ENCODE results near the gene RNF40. TPM values are rescaled to one million over a fixed set of nuclear protein-coding genes. Genes with fewer than 3 reads are reported as not detected.
"Not testable (repeated sequence)": the region's sequence is repeated elsewhere in the genome, so short reads cannot be mapped to it uniquely, and the experiment has no call there.

RNF40 gene
- total RNA-seq, 4 donors from 2014 or later, result 53.8 to 81.1 (median 73.4) TPM

- Histone ChIP-seq H3K27ac (peak overlapping the region; percentile 88 to 91 (median 89)), H3K9me3 (no peaks in the 10 kb centered on the region), H3K4me1 (peaks cover 3 to 16% (median 6%) of the 10 kb centered on the region in 3 donors), H3K36me3 (no peaks in the 10 kb centered on the region), H3K4me3 (peak overlapping the region; percentile 43 to 67 (median 50)), H3K27me3 (no peaks in the 10 kb centered on the region)
- 75 to 79% methylated on average over 3 of the region's 3 CpGs for WGBS, 2 donors
- no peak for DNase-seq
- TF ChIP-seq CTCF (IDR thresholded peaks at IDR 0.05), result no peak
- TF ChIP-seq POLR2A (IDR thresholded peaks at IDR 0.05), result no peak
- intact Hi-C loops (cut with DNase I), result no loop called here
Measured at GRCh38 chr16:30813821-30814189, 51.7 kb downstream of the RNF40 start.

GRCh38 chr16:30816769-30817168 lies 54.6 kb downstream of the RNF40 start:
- Histone ChIP-seq H3K4me3 (no peak overlapping the region), H3K4me1 (peaks cover 3 to 18% (median 6%) of the 10 kb centered on the region in 3 donors), H3K9me3 (no peaks in the 10 kb centered on the region), H3K36me3 (no peaks in the 10 kb centered on the region), H3K27ac (no peak overlapping the region), H3K27me3 (no peaks in the 10 kb centered on the region)
- 34 to 56% methylated on average over 2 of the region's 2 CpGs for WGBS, 2 donors
- no peak for TF ChIP-seq CTCF (IDR thresholded peaks at IDR 0.05)
- TF ChIP-seq POLR2A (IDR thresholded peaks at IDR 0.05), result no peak
- intact Hi-C loops (cut with DNase I), result no loop called here
- DNase-seq, result no peak

GRCh38 chr16:30820952-30821421 lies 58.9 kb downstream of the RNF40 start:
- Histone ChIP-seq H3K4me3 (no peak overlapping the region), H3K36me3 (no peaks in the 10 kb centered on the region), H3K27ac (peak overlapping the region in 2 of 4 donors; percentile 27 to 48), H3K27me3 (no peaks in the 10 kb centered on the region), H3K9me3 (no peaks in the 10 kb centered on the region), H3K4me1 (peaks cover 0 to 24% (median 4%) of the 10 kb centered on the region in 3 donors)
- intact Hi-C loops (cut with DNase I), result no loop called here
- TF ChIP-seq CTCF (IDR thresholded peaks at IDR 0.05), result no peak
- no peak for TF ChIP-seq POLR2A (IDR thresholded peaks at IDR 0.05)
- DNase-seq, result no peak
- 66 to 84% methylated on average over 10 to 11 of the region's 34 CpGs for WGBS, 2 donors

GRCh38 chr16:30821441-30821840 lies 59.3 kb downstream of the RNF40 start:
- WGBS, 2 donors, result 55 to 72% methylated on average over 9 of the region's 9 CpGs
- H3K4me3 ChIP-seq; intact Hi-C loops (cut with DNase I); DNase-seq; H3K36me3 ChIP-seq; H3K9me3 ChIP-seq; H3K27me3 ChIP-seq: not testable (repeated sequence)
- H3K27ac ChIP-seq, result peak overlapping the region in 2 of 4 donors; percentile 27 to 48
- peaks cover 0 to 24% (median 4%) of the 10 kb centered on the region in 3 donors for H3K4me1 ChIP-seq

- no peak overlapping the region for H3K4me3 ChIP-seq
- H3K9me3 ChIP-seq, result no peaks in the 10 kb centered on the region
- H3K4me1 ChIP-seq, result peaks cover 0 to 24% (median 4%) of the 10 kb centered on the region in 3 donors
- no peaks in the 10 kb centered on the region for H3K27me3 ChIP-seq
- peak overlapping the region in 1 of 4 donors; percentile 48 for H3K27ac ChIP-seq
- intact Hi-C loops (cut with DNase I), result no loop called here
- no peak for DNase-seq
- 77 to 92% methylated on average over 9 to 17 of the region's 17 CpGs for WGBS, 2 donors
- no peaks in the 10 kb centered on the region for H3K36me3 ChIP-seq
- no peak for TF ChIP-seq POLR2A (IDR thresholded peaks at IDR 0.05)
- TF ChIP-seq CTCF (IDR thresholded peaks at IDR 0.05), result no peak
Measured at GRCh38 chr16:30821891-30822290, 59.8 kb downstream of the RNF40 start.

Small RNAs within 50 kb of the gene (small RNA-seq; reads per million reads assigned to genes)
- 0 reads per million in 4 donors for gene RF00017

Other genes with a start within 250 kb of the RNF40 start
- 10 to 100 TPM; 13.6 to 24.5 (median 20.6) TPM for gene ZNF768, start 235.8 kb upstream of the RNF40 start, total RNA-seq
- 10 to 100 TPM in 1 of 4 donors, 1 to 10 TPM in 3; 7.2 to 12.4 (median 8.3) TPM for gene ZNF747, start 227.5 kb upstream of the RNF40 start, total RNA-seq
- gene ZNF764, start 203.9 kb upstream of the RNF40 start, total RNA-seq, result 1 to 10 TPM; 4.7 to 8.3 (median 7.2) TPM
- gene ZNF688, start 190.6 kb upstream of the RNF40 start, total RNA-seq, result 10 to 100 TPM in 2 of 4 donors, 1 to 10 TPM in 2; 5.4 to 15.3 (median 10.2) TPM
- gene ZNF785, start 176.6 kb upstream of the RNF40 start, total RNA-seq, result 10 to 100 TPM in 1 of 4 donors, 1 to 10 TPM in 3; 2.7 to 10.9 (median 5.6) TPM
- gene ZNF689, start 151.9 kb upstream of the RNF40 start, total RNA-seq, result 1 to 10 TPM; 2.0 to 6.7 (median 3.8) TPM
- gene PRR14, start 111.4 kb upstream of the RNF40 start, total RNA-seq, result 10 to 100 TPM; 16.6 to 21.8 (median 20.3) TPM
- gene FBRS, start 103.9 kb upstream of the RNF40 start, total RNA-seq, result 10 to 100 TPM; 22.3 to 80.2 (median 45.3) TPM
- gene SRCAP, start 63.2 kb upstream of the RNF40 start, total RNA-seq, result 10 to 100 TPM; 10.7 to 39.6 (median 26.1) TPM
- 10 to 100 TPM; 18.6 to 27.8 (median 21.7) TPM for gene PHKG2, start 13.9 kb upstream of the RNF40 start, total RNA-seq
- gene CFAP119, start 260 bp upstream of the RNF40 start, total RNA-seq, result 1 to 10 TPM in 3 of 4 donors, not detected in 1; 1.3 to 5.0 (median 3.4) TPM
- gene ZNF629, start 24.9 kb downstream of the RNF40 start, total RNA-seq, result 10 to 100 TPM in 1 of 4 donors, 1 to 10 TPM in 3; 5.0 to 11.4 (median 6.2) TPM
- gene BCL7C, start 131.8 kb downstream of the RNF40 start, total RNA-seq, result 10 to 100 TPM; 16.2 to 41.4 (median 25.8) TPM
- 1 to 10 TPM in 3 of 4 donors, under 1 TPM in 1; 0.53 to 3.6 (median 1.8) TPM for gene CTF1, start 134.3 kb downstream of the RNF40 start, total RNA-seq
- 10 to 100 TPM; 17.0 to 28.7 (median 25.1) TPM for gene FBXL19, start 161.2 kb downstream of the RNF40 start, total RNA-seq
- gene ORAI3, start 186.7 kb downstream of the RNF40 start, total RNA-seq, result 10 to 100 TPM in 3 of 4 donors, 1 to 10 TPM in 1; 4.0 to 28.6 (median 18.0) TPM
- gene SETD1A, start 195.4 kb downstream of the RNF40 start, total RNA-seq, result 1 to 10 TPM; 3.5 to 8.0 (median 5.4) TPM
- 10 to 100 TPM in 1 of 4 donors, 1 to 10 TPM in 3; 6.9 to 17.0 (median 8.8) TPM for gene HSD3B7, start 222.9 kb downstream of the RNF40 start, total RNA-seq
- 1 to 10 TPM in 1 of 4 donors, under 1 TPM in 3; 0.06 to 1.5 (median 0.20) TPM for gene STX1B, start 248.3 kb downstream of the RNF40 start, total RNA-seq